ENCODE data around the gene LTBP4.

LTBP4 gene

DNA sequence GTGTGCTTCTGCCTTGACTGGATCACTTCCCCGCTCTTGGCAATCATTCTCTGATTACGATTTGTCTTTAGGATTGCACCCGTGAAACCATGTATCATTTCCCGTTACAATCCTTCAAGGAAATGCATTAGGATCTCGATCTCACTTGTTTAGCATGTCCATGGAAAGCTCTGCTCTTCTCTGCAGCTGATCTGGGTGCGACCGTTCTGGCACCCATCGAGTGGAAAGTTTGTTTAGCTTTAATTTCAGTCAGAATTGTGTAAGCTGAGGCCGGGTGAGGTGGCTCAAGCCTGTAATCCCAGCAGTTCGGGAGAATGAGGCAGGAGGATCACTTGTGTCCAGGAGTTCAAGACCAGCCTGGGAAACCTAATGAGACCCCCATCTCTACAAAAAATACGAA lies 58.4 kb downstream of the LTBP4 start:
- no peak for DNase-seq

DNA sequence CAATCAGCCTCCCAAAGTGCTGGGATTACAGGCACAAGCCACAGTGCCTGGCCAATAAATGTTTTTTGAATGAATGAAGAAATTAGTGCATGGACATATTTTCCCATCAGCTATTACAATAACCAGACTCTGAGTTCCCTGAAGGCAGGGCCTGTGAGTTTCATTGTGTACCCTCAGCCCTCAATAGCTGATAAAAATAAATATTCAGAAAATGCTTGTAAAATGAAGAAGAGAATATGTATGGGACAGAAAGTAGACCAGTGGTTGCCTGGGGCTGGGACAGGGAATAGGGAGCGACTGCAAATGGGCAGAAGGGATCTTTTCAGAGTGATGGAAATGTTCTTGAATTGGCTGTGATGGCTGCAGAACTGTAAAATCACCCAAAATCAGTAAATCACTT lies 60.4 kb downstream of the LTBP4 start:
- DNase-seq: no peak

GRCh38 chr19:40662925-40663694 lies 61.9 kb downstream of the LTBP4 start:
- DNase-seq: peak in 54 of 56 donors; percentile 26 to 92 (median 74)

DNA sequence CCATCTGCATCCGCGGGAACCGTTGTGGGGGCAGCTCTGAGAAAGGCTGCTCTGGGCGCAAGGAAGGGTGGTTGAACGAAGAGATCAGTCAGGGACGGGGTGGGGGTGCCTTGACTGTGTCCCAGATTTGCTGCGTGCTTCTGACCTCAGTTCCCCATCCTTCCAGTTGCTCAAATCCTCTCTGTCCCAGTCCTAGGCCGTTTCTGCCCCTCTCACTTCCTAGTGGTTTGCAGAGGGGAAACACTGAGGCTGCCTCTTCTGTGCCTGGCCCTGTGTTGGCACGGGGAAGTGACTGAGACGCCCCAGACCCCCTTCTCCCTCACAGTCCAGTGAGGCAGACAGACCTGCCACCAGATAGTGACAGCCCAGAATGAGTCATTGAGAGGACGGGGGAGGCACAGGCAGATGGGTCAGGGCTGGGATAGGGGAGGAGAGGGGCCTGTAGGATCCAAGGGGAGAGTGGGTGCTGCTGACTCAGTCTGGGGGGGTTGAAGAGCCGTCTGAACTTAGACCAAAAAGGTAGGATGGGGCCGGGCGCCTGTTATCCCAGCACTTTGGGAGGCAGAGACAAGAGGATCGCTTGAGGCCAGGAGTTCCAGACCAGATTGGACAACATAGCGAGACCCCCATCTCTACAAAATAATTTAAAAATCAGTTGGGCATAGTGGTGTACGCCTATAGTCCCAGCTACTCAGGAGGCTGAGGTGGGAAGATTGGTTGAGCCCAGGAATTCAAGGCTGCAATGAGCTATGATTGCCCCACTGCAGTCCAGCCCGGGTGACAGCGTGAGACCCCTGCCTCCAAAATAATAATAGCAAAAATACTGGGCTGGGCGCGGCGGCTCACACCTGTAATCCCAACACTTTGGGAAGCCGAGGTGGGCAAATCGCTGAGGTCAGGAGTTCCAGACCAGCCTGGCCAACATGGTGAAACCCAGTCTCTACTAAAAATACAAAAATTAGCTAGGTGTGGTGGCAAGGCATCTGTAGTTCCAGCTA lies 62.8 kb downstream of the LTBP4 start:
- DNase-seq: peak in 3 of 56 donors; percentile 5 to 39 (median 32)

DNA sequence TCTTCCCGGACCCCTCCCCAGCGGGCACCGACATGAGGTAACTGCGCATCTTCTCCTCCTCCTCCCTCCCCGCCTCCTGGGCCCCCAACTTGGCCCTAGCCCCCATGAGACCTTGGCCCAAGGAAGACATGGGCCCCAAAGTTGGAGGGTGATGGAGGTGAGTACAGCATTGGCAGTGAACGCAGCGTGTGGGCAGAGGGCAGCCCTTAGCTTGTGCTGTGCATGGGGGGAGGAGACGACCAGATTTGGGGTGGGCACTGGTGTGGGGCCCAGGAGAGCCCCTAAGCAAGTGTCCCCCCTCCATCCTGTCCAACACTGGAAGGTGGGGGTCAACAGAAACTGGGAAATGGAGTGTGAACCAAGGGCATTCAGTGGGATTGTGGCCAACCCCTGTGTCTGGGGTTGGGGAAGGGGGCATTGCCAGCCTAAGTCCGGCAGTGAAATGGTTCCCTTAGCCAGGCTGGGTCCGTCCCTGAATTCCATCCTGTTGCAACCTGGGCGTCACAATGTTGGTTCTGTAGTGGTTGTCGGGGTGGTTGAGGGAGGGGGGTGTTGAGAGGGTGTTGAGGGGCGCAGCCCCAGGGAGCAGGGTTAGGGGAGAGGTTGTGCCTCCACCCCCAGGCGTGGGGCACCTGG lies 65.8 kb downstream of the LTBP4 start:
- no peak for DNase-seq

DNA sequence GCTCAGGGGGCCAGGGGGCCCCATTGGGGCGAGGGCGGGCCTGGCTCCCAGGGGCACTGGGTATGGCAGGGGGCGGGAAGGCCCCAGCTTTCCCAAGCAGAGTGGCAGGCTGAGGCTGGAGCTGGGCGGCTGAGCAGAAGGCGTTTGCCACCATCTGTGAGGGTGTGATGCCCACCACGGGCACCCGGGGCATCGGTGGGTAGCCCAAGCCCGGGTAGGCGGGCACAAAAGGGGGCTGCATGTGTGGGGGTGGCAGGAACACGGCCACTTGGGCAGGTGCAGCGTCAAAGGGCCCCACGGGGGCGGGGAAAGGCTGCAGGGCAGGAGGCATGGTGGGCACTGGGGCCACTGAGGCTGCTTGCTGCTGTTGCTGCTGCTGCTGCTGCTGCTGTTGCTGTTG lies 66.4 kb downstream of the LTBP4 start:
- DNase-seq: no peak

DNA sequence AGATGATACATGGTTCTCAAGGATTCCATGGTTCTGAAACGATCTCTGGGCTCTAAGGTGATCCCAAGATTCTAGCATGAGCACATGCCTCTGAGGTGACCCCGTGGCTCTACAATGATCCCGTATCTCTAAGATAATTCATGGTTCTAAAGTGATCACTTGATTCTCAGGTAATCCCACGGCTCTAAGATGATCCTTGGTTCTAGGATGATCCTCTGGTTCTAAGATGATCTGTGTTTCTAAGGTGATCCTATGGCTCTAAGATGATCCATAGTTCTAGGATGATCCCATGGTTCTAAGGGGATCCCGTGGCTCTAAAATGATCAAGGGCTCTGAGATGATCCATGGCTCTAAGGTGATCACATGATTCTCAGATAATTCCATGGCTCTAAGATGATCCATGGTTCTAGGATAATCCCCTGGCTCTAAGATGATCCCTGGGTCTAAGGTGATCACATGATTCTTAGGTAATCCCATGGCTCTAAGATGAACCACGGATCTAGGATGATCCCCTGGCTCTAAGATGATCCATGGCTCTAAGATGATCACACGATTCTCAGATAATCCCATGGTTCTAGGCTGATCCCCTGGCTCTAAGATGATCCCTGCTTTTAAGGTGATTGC lies 67.9 kb downstream of the LTBP4 start:
- no peak for DNase-seq

GRCh38 chr19:40671404-40671803 lies 70.2 kb downstream of the LTBP4 start:
- peak in 26 of 56 donors; percentile 13 to 76 (median 43) for DNase-seq

- no peak for DNase-seq
These were observed 70.9 kb downstream of the LTBP4 start for GRCh38 chr19:40672038-40672437.

GRCh38 chr19:40672573-40673299 lies 71.6 kb downstream of the LTBP4 start:
- DNase-seq: no peak

DNA sequence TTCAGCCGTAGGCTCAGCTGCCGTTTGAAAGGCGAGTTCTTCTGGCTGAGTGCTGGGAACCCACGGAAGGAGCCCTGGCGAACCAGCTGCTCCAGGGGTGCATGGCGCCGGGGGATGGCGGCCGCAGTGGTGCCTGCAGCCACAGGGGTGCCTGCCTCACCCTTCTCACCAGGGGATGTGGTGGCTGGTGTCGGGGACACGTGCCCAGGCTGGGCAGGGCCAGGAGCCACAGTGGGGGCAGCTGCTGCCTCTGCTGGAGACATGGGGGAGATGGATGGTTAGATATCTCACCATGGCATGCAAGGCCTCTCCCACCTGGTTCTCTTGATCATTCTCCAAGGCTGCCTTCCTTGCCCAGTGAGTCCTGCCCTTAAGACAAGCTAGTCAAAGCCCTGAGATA lies 72.2 kb downstream of the LTBP4 start:
- DNase-seq: no peak

GRCh38 chr19:40674291-40674690 lies 73.1 kb downstream of the LTBP4 start:
- no peak for DNase-seq

GRCh38 chr19:40677156-40677555 lies 76.0 kb downstream of the LTBP4 start:
- no peak for DNase-seq
